Erythroblast (primary cell): ENCODE measurements around the gene MAPK10.

Experiments used
- GATA1 ChIP-seq: IDR thresholded peaks from 2 replicates; pipeline ENCODE4 v1.6.1; 2011; ENCODE audit warnings: low read depth, mild to moderate bottlenecking, control low read depth, low read length, moderate library complexity
- POLR2A ChIP-seq: IDR thresholded peaks from 2 replicates; pipeline ENCODE4 v1.6.1; 2011; ENCODE audit warnings: mild to moderate bottlenecking, low read length

DNA sequence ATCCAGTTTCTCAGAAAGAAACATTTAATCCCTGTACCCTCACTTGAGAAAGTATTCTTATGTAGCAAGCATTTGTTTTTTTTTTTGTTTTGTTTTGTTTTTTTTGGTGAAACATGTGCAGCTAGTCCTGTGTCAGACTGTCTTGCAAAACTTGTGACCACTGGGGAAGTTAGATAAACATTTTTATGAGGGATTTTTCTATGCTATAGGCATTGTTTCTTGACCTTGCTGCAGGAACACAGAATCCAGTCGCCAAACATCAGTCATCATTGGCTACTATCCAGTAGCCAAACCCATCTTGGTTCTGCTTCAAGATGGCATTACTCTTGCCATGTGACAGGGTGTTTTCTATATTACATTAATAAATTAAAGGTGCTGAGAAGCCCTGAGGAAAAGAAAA is 7.7 kb upstream of the MAPK10 start:
- TF ChIP-seq POLR2A (no peak), GATA1 (no peak)
